Activated CD4-positive, alpha-beta T cell treated with anti-CD3 and anti-CD28 coated beads, Interleukin-2, amount 10 ng/mL, durations not matched to agents 7 days and 5 days (primary cell): ENCODE results near the gene ST3GAL6. TPM values are rescaled to one million over a fixed set of nuclear protein-coding genes. Genes with fewer than 3 reads are reported as not detected.

ENCODE experiments used
- CTCF ChIA-PET: fragments of 350-600 bp; sonication (Branson Sonifier 250); formaldehyde crosslinking; loops from one replicate; lab custom pipeline; 2021; ENCODE audit warnings: antibody characterized with exemption; lab: Charles Lee
- POLR2A ChIA-PET: fragments of 350-600 bp; sonication (Branson Sonifier 250); formaldehyde crosslinking; loops from one replicate; lab custom pipeline; 2021; ENCODE audit warnings: antibody characterized with exemption; lab: Charles Lee
- DNase-seq: peaks from one replicate; pipeline ENCODE4 v3.0.0-alpha.2; 2020
- H3K27ac Mint-ChIP-seq: one replicate; pipeline ENCODE4 v1.8.0; 2021; ENCODE audit warnings: mild to moderate bottlenecking, moderate library complexity, mixed read lengths
- H3K27me3 Mint-ChIP-seq: one replicate; pipeline ENCODE4 v1.8.0; 2021; ENCODE audit warnings: mixed read lengths
- H3K36me3 Mint-ChIP-seq: one replicate; pipeline ENCODE4 v1.8.0; 2021; ENCODE audit warnings: low read depth, mixed read lengths
- H3K4me1 Mint-ChIP-seq: one replicate; pipeline ENCODE4 v1.8.0; 2021; ENCODE audit warnings: mixed read lengths
- H3K4me3 Mint-ChIP-seq: one replicate; pipeline ENCODE4 v1.8.0; 2021; ENCODE audit warnings: mild to moderate bottlenecking, moderate library complexity, mixed read lengths
- H3K9me3 Mint-ChIP-seq: one replicate; pipeline ENCODE4 v1.8.0; 2021; ENCODE audit warnings: mixed read lengths
- total RNA-seq, 2 experiments: library from RNA; stranded (reverse); gene quantifications; one replicate each; pipeline ENCODE4 v1.2.3, GENCODE V29; 2021

ST3GAL6 gene
- total RNA-seq, 2 experiments from 2014 or later = 0.07 to 0.08 TPM

DNA sequence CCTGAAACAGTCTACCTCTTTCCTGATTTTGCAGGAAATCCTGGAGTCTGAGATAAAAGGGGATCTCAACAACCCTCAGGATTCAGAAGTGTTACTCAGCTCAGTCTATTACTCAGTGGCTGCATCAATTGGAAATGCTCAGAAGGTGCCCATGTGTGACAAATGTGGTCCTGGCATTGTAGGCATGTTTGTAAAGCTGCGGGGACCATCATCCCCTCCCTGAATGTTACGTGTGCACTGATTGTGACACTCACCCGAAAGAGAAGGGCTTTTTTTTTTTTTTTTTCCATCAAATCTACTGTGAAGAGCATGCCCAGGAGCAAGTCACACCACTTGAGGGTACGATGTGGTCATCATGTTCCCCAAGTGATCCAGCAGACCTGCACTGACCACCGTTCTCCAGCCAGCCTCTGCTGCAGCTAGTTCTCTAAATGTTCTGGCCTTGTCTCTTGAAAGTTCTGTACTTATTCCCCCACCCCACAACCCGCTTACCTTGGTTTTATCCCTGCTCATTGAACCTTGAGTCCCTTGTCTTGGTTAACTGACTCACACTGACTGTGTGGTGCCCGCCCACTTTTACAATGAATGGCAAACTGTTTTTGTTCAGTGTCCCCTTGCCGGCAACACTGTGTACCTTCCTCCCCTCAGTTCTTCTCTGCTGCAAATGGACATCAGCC, 19.8 kb downstream of the ST3GAL6 start:
- CTCF ChIA-PET = no interaction called here
- peaks cover 9% of the 10 kb centered on the region for H3K27me3 Mint-ChIP-seq
- H3K4me1 Mint-ChIP-seq = peaks cover 10% of the 10 kb centered on the region
- no peak overlapping the region for H3K4me3 Mint-ChIP-seq
- no peak for DNase-seq
- POLR2A ChIA-PET = no interaction called here
- H3K36me3 Mint-ChIP-seq = no peaks in the 10 kb centered on the region
- no peaks in the 10 kb centered on the region for H3K9me3 Mint-ChIP-seq
- no peak overlapping the region for H3K27ac Mint-ChIP-seq

DNA sequence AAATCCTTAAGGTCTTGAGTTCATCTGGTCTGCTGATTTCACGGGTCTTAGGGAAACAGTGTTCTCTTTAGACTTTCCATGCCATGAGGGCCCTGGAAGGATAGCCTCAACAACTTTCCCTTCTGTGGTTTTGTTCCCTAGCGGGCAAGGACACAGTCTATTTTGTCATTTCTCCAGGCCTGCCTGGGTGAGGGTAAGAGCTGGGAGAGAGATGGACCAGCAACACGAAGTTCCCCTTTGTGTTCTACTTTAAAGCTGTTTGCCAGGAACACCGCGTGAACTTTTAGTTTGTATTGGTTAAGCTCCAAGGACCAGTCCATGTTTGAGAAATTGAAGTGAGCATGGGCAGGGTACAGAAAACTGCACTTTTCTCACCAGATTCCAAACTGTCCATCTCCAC, 20.9 kb downstream of the ST3GAL6 start:
- Mint-ChIP-seq H3K27me3 (peaks cover 11% of the 10 kb centered on the region), H3K9me3 (no peaks in the 10 kb centered on the region), H3K36me3 (no peaks in the 10 kb centered on the region)

DNA sequence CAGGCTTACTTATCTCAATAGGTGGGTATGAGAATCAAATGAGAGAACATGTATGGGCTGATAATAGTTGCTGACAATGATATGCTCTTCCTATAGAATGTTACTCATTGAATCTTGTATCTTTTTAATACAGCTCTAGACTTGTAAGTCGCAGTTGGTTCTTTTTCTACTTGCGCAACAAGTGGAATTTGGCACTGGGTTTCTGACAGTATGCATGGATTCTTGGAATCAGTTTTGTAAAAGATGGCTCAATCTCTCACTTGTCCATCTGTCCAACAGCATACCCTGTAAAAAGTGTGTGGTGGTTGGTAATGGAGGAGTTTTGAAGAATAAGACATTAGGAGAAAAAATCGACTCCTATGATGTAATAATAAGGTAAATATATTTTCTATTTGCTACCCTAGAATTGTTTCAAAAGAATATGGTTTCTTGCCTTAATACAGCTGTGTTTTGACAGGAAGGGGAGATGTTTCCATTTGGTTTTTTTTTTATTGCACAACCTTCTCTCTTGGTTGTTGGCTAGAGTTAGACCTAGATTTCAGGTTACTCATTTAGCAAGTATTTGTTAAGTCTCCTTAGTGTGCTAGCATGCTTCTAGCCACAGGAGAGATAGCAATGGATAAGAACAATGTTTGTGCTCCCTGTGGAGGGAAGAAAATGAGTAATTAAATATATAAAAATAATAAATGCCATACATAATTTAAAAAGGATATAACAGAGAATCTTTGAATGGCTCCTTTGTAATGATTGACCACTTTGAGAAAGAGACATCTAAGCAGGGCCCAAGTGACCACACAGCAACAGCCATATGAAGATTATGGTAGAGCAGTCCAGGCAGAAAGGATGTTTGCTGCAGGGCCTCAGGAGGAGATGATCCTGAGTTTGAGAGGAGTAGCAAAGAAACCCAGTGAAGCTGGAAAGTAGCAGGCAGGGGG, 21.8 kb downstream of the ST3GAL6 start:
- Mint-ChIP-seq H3K4me1 (no peaks in the 10 kb centered on the region), H3K27me3 (peaks cover 17% of the 10 kb centered on the region), H3K9me3 (no peaks in the 10 kb centered on the region), H3K4me3 (no peak overlapping the region), H3K36me3 (no peaks in the 10 kb centered on the region), H3K27ac (no peak overlapping the region)
- no peak for DNase-seq
- POLR2A ChIA-PET = no interaction called here
- CTCF ChIA-PET = interaction anchor here (0.6 kb wide), 1 partner anchor 73 kb away, joined by 3 read pairs; no protein-coding TSS in a partner anchor

More for the DNA sequence above, 20.9 kb downstream of the ST3GAL6 start:
- Mint-ChIP-seq H3K27ac (no peak overlapping the region), H3K4me1 (peaks cover 2% of the 10 kb centered on the region), H3K4me3 (no peak overlapping the region)
- ChIA-PET POLR2A (no interaction called here), CTCF (no interaction called here)
- no peak for DNase-seq

DNA sequence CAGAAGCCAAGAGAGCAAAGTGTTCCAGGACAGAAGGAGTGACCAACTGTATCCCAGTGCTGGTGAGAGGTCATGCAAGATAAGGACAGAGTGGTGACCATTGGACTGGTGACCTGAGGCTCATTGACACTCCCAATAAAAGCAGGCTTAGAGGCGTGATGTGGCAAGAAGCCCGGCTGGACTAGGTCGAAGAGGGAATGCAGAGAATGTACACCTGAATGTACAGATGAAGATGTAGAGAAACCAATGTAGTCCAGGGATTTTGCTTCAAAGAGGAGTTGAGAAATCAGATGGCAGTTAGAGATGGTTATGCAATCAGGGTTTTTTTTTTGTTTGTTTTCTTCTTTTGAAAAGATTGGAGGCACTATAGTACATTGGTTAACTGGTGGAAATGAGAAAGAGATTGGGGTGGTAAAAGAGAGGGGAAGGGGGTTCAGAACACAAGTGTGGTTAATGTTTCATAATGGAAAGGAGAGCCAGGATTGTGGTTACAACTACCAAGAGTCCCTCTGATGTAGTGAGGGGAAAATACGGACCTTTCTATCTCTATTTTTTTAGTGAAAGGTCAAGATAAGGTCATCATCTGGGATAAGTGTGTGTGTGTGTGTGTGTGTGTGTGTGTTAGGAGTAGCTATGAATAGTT, 23.3 kb downstream of the ST3GAL6 start:
- H3K36me3 Mint-ChIP-seq = no peaks in the 10 kb centered on the region
- no peak for DNase-seq
- ChIA-PET CTCF (interaction anchor here (0.6 kb wide), 1 partner anchor 187 kb away, joined by 3 read pairs; no protein-coding TSS in a partner anchor), POLR2A (no interaction called here)
- H3K27ac Mint-ChIP-seq = no peak overlapping the region
- no peak overlapping the region for H3K4me3 Mint-ChIP-seq
- H3K4me1 Mint-ChIP-seq = no peaks in the 10 kb centered on the region
- no peaks in the 10 kb centered on the region for H3K9me3 Mint-ChIP-seq
- H3K27me3 Mint-ChIP-seq = peaks cover 24% of the 10 kb centered on the region

DNA sequence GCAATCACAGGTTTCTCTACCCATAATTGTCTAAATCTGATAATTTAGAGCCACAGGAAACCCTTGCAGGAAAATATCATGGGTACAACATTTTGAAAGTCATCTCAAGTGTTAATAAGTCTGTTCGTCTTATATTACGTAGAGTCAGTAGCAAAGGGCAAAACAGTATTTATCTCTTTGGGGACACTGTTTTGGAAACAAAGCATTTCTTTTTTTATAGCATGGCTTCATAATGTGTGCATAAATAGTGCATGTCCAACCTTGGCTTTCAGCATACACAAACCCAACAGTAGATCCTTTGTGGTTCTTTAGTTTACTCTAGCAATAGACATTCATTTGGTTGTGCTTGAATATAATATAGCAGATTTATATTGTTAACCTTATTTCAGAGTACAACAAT, 24.0 kb downstream of the ST3GAL6 start:
- Mint-ChIP-seq H3K9me3 (no peaks in the 10 kb centered on the region), H3K4me3 (no peak overlapping the region), H3K27ac (no peak overlapping the region), H3K4me1 (no peaks in the 10 kb centered on the region), H3K27me3 (peaks cover 26% of the 10 kb centered on the region), H3K36me3 (no peaks in the 10 kb centered on the region)
- ChIA-PET POLR2A (no interaction called here), CTCF (interaction anchor here (0.6 kb wide), 1 partner anchor 186 kb away, joined by 3 read pairs; no protein-coding TSS in a partner anchor)
- DNase-seq = no peak

DNA sequence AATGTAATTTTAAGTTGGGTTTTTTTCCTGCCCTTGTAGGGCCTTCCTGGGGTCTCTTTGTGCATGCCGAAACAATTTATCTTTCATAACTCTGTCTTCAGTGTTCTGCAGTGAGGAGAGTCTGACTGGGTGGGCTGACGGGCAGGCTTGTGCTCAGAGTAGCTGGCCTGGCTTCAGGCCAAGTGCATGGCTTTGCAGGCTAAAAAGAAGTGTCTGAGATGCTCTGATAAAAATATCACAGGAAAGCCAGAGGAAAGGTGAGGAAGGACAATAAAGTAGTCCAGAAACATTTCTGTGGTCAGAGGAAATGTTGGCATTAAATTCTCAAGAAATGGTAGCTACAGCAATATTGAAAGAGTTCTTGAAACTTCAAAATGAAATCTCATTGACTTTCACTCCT, 25.5 kb downstream of the ST3GAL6 start:
- Mint-ChIP-seq H3K4me3 (no peak overlapping the region), H3K4me1 (no peaks in the 10 kb centered on the region), H3K9me3 (no peaks in the 10 kb centered on the region), H3K27me3 (peaks cover 26% of the 10 kb centered on the region), H3K36me3 (no peaks in the 10 kb centered on the region), H3K27ac (no peak overlapping the region)
- DNase-seq = no peak
- ChIA-PET POLR2A (no interaction called here), CTCF (interaction anchor here (1.4 kb wide), 1 partner anchor 9 kb away, joined by 3 read pairs; no protein-coding TSS in a partner anchor)

DNA sequence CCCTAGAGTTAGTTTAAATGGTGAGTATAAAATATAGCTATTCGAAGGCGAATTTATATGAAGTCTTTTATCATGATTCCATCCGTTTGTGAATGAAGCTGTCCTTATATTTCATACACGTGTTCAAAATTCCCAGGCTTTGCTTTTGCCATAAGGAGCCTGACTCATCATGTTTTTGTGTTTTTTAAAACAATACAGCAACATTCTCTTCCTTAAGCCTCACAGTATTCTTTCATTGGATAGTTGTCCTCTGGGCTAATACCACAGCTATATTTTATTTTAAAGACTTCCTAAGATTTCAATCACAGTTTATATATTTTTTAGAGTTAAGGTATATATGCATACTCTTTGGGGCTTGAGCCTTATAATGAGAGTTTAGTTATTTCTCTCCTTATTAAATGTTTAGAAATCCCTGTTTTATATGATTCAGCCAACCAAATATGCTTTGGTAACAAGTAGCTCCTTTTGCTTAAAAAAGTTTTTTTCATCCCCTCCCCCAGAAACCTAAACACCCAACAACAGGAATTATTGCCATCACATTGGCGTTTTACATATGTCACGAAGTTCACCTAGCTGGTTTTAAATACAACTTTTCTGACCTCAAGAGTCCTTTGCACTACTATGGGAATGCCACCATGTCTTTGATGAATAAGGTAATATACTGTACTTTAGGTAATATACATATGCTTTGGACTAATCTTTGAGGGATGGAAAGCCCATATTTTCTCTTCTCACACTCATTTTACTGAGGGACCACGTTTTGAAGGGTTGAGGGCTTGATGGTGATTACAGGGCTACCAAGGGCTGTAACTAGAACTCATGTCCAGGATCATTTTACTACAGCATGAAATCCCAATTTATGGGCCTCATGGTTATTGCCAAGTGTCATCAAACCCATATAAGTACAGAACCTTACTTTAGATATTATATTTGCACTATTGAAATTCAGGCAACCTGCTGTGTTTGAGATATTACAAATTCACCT, 28.5 kb downstream of the ST3GAL6 start:
- H3K4me1 Mint-ChIP-seq = no peaks in the 10 kb centered on the region
- no peak overlapping the region for H3K4me3 Mint-ChIP-seq
- no peaks in the 10 kb centered on the region for H3K36me3 Mint-ChIP-seq
- peaks cover 23% of the 10 kb centered on the region for H3K27me3 Mint-ChIP-seq
- ChIA-PET POLR2A (no interaction called here), CTCF (no interaction called here)
- no peak for DNase-seq
- H3K27ac Mint-ChIP-seq = no peak overlapping the region
- no peaks in the 10 kb centered on the region for H3K9me3 Mint-ChIP-seq

DNA sequence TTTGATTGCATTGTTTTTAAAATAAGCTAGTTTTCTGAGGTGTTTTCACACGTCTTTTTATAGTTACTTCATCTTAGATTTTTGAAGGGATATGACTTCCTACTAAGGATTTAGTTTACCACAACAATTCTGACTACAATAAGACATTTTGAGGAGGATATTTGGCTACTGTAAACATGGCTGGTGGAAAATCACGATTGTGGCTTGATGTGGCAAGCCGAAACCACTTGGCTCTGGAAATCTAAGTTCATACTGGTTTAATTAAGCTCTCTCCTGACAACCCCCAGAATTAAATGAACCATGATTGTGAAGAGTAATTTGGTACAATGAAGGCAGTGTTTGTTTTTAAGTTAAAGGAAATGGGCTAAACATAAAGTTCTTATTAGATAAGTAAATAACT, 30.8 kb downstream of the ST3GAL6 start:
- peaks cover 15% of the 10 kb centered on the region for H3K27me3 Mint-ChIP-seq
- H3K27ac Mint-ChIP-seq = no peak overlapping the region
- H3K4me3 Mint-ChIP-seq = no peak overlapping the region
- ChIA-PET CTCF (interaction anchor here (0.6 kb wide), 2 partner anchors 22 to 965 kb away, joined by 3 read pairs; no protein-coding TSS in a partner anchor), POLR2A (no interaction called here)
- no peaks in the 10 kb centered on the region for H3K36me3 Mint-ChIP-seq
- H3K4me1 Mint-ChIP-seq = no peaks in the 10 kb centered on the region
- no peaks in the 10 kb centered on the region for H3K9me3 Mint-ChIP-seq
- no peak for DNase-seq

DNA sequence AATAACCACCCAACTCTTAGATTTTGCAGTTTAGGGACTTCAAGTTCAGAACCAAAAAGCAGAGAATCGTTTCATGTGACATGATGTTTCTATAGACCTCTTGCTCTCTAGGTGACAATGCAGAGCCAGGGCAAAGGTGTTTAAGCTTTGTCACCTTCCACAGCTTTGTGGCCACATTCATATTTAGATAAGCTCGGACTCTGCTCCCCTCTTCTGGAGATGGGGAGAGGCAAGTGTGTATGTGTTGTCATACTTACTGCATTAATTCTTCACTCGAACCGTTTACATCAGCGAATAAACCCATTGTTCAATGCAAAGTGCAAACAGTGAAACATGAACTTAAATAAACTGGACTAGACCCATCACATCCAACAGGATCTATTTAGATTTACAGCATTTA, 33.2 kb downstream of the ST3GAL6 start:
- Mint-ChIP-seq H3K4me1 (no peaks in the 10 kb centered on the region), H3K9me3 (no peaks in the 10 kb centered on the region), H3K36me3 (no peaks in the 10 kb centered on the region), H3K27ac (no peak overlapping the region), H3K4me3 (no peak overlapping the region), H3K27me3 (peaks cover 1% of the 10 kb centered on the region)
- ChIA-PET POLR2A (no interaction called here), CTCF (no interaction called here)
- no peak for DNase-seq

DNA sequence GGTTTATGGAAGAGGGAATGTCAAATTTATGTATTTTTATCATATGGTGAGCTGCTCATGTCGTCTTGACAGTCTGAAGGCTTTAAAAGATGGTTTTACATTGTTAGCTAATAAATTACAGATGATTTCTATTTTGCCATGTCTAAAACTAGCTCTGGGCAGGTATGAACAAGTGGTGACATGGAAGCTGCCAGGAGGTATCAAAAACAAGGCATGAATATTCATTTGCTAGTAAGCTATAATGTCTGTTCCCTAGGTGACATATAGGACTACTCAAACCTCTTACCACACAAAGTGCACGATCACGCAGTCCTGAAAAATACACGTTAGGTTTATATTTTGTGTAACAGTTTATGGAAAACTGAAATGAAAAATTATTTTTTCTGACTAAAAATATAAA, 34.8 kb downstream of the ST3GAL6 start:
- Mint-ChIP-seq H3K27me3 (no peaks in the 10 kb centered on the region), H3K27ac (no peak overlapping the region), H3K9me3 (no peaks in the 10 kb centered on the region), H3K4me1 (no peaks in the 10 kb centered on the region), H3K36me3 (no peaks in the 10 kb centered on the region), H3K4me3 (no peak overlapping the region)
- ChIA-PET CTCF (interaction anchor here (1.1 kb wide), 1 partner anchor 196 kb away, joined by 4 read pairs; no protein-coding TSS in a partner anchor), POLR2A (no interaction called here)
- no peak for DNase-seq

DNA sequence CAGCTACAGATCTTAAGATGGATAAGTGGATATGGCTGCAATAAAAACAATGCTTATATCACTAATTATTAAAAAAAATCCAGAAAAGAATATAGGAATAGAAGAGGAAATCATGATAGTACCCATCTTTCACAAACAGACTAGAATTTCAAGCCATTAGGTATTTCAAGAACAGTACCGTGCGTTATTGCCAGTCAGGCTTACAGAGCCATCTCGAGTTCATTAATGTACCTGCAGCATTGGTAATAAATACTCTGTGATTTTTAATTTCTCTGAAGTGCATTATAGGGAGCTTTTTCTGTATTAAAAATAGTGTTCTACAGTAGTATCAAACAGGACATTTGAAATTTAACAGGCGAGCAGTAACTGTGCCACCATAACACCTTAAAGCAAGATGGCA, 35.7 kb downstream of the ST3GAL6 start:
- H3K27me3 Mint-ChIP-seq = no peaks in the 10 kb centered on the region

DNA sequence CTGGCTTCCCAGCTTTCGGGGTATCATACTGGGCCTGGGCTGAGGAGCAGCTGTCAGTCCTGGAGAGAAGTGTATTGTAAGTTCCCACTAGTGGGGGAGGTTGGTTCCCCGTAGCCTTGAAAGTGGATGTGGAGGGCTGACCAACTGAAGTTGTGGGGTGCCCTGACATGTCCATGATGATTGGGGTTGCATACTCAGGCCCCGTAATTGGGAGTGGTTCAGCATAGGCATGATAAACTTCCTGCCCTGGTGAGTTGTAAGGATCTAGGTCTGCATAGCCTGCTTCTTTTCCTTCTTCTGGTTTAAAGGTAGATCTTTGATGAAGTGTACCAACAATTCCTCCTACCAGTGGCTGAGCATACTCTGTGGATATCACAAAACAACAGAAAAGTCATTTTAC, 36.3 kb downstream of the ST3GAL6 start:
- Mint-ChIP-seq H3K27me3 (no peaks in the 10 kb centered on the region), H3K4me1 (no peaks in the 10 kb centered on the region), H3K36me3 (no peaks in the 10 kb centered on the region), H3K9me3 (no peaks in the 10 kb centered on the region), H3K4me3 (no peak overlapping the region), H3K27ac (no peak overlapping the region)
- ChIA-PET CTCF (no interaction called here), POLR2A (no interaction called here)
- DNase-seq = no peak

More for the DNA sequence above, 35.7 kb downstream of the ST3GAL6 start:
- no peak overlapping the region for H3K27ac Mint-ChIP-seq
- H3K4me1 Mint-ChIP-seq = no peaks in the 10 kb centered on the region
- no peak overlapping the region for H3K4me3 Mint-ChIP-seq
- H3K36me3 Mint-ChIP-seq = no peaks in the 10 kb centered on the region
- CTCF ChIA-PET = interaction anchor here (1.1 kb wide), 1 partner anchor 196 kb away, joined by 4 read pairs; no protein-coding TSS in a partner anchor
- POLR2A ChIA-PET = no interaction called here
- no peak for DNase-seq
- H3K9me3 Mint-ChIP-seq = no peaks in the 10 kb centered on the region
